ENCODE data around the gene LAMTOR1. TPM values are rescaled to one million over a fixed set of nuclear protein-coding genes. Genes with fewer than 3 reads are reported as not detected.

Gene LAMTOR1
- total RNA-seq, 6 experiments from 2014 or later = 30.3 to 92.2 (median 38.7) TPM

DNA sequence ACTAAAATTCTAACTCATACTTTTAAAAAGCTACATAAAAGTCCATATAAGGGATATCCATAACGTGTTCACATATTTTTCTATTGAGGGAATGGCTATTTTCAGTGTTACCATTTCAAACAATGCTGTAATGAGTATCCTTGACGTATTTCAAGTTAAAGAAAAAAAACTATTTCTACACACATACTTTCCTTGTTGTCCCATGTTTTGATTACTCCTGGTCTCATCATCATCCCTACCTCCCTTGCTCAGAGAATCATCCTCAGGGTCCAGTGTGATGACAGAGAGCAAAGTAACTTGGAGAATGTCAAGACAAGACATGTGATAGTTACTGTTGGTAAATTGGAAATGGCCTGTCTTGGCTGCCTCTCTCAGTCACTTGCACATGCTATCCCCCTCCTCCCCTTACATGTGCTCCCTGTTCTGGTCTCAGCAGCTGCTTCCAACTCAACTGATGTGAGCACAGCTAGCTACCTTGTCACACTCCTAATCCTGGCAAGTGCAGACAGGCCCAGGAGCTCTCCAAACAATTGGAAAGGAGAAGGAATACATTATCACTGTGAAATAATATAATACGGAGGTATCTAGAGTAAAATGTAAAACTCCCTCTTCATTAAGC lies 44.6 kb downstream of the LAMTOR1 start:
- WGBS (ENCODE audit: insufficient coverage, low coverage, low lambda C conversion rate, missing lambda C conversion rate) = 85% methylated on average over 2 of the region's 3 CpGs
- DNase-seq = peak in 1 of 3 donors; percentile 11
- ATAC-seq = no peak
- TF ChIP-seq POLR2A (IDR thresholded peaks at IDR 0.05) = no peak
- TF ChIP-seq, protein P1, sequence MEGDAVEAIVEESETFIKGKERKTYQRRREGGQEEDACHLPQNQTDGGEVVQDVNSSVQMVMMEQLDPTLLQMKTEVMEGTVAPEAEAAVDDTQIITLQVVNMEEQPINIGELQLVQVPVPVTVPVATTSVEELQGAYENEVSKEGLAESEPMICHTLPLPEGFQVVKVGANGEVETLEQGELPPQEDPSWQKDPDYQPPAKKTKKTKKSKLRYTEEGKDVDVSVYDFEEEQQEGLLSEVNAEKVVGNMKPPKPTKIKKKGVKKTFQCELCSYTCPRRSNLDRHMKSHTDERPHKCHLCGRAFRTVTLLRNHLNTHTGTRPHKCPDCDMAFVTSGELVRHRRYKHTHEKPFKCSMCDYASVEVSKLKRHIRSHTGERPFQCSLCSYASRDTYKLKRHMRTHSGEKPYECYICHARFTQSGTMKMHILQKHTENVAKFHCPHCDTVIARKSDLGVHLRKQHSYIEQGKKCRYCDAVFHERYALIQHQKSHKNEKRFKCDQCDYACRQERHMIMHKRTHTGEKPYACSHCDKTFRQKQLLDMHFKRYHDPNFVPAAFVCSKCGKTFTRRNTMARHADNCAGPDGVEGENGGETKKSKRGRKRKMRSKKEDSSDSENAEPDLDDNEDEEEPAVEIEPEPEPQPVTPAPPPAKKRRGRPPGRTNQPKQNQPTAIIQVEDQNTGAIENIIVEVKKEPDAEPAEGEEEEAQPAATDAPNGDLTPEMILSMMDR (IDR thresholded peaks at IDR 0.05) = no peak
- Histone ChIP-seq H3K9me3 (no peaks in the 10 kb centered on the region), H3K27ac (no peak overlapping the region), H3K4me3 (no peak overlapping the region), H3K27me3 (no peaks in the 10 kb centered on the region), H3K4me1 (no peaks in the 10 kb centered on the region), H3K36me3 (no peaks in the 10 kb centered on the region)
- intact Hi-C loops (cut with DNase I) = no loop called here

DNA sequence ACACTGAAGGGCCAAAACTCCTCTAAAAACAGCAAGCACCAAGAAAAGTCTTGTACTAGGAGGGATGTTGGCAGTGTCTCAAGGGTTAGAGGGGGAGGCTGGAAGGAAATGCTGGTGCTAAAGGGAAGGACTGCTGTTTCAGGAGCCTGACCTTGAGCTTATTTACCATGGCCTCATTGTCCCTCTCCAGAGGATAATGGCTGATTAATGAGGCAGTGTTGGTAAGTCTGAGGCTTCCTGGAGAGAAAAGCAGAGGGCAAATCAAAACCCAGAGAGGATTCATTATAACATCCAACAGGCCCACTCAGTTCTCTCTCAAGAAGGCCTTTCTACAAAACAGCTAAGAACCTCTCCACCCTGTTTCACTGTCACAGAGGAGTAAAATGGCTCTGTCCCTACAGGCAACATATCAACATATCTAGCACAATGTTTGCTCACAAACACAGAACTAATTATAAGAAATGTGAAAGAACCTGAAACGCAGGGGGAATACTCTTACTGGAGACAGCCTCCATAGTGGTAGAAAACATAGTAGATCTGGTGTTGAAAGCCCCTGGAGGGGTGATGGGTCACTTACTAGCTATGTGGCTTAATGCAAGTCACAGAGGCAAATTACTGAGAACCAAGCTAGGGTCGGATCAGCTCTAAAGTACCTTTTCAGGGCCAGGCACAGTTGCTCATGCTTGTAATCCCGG lies 54.2 kb downstream of the LAMTOR1 start:
- peak in 1 of 3 donors; percentile 35 for DNase-seq
- peak; percentile 59 to 86 (median 71) for ATAC-seq

More for the DNA sequence above, 54.2 kb downstream of the LAMTOR1 start:
- intact Hi-C loops (cut with DNase I) = no loop called here
- H3K27ac ChIP-seq = no peak overlapping the region
- H3K4me1 ChIP-seq = no peaks in the 10 kb centered on the region
- WGBS (ENCODE audit: insufficient coverage, low coverage, low lambda C conversion rate, missing lambda C conversion rate) = 79% methylated on average over 3 of the region's 3 CpGs
- TF ChIP-seq, protein P1 (IDR thresholded peaks at IDR 0.05) = no peak
- no peak for TF ChIP-seq POLR2A (IDR thresholded peaks at IDR 0.05)
- no peaks in the 10 kb centered on the region for H3K9me3 ChIP-seq
- no peaks in the 10 kb centered on the region for H3K27me3 ChIP-seq
- H3K36me3 ChIP-seq = no peaks in the 10 kb centered on the region
- H3K4me3 ChIP-seq = no peak overlapping the region

Small RNA genes lying within 50 kb of the gene (microRNA-seq; reads per million reads assigned to microRNA genes)
- 0 to 0.29 reads per million in 2 donors for gene MIR3165

Small RNA genes lying within 50 kb of the gene (small RNA-seq; reads per million reads assigned to genes)
- 0 reads per million in 2 experiments for gene MIR3165
- gene RNU6-72P = 0 reads per million in 2 experiments

Other genes starting within 250 kb of the LAMTOR1 start
- gene DEFB131B, start 224.8 kb downstream of the LAMTOR1 start, total RNA-seq = not detected
- gene XNDC1N, start 174.7 kb downstream of the LAMTOR1 start, total RNA-seq = 1 to 10 TPM in 5 of 6 experiments, under 1 TPM in 1; 0.74 to 4.1 (median 2.2) TPM
- gene RNF121, start 174.3 kb downstream of the LAMTOR1 start, total RNA-seq = 10 to 100 TPM; 14.8 to 23.7 (median 18.9) TPM
- 10 to 100 TPM in 1 of 6 experiments, 1 to 10 TPM in 5; 2.2 to 13.0 (median 3.7) TPM for gene IL18BP, start 104.4 kb downstream of the LAMTOR1 start, total RNA-seq
- gene NUMA1, start 22.8 kb downstream of the LAMTOR1 start, total RNA-seq = 10 to 100 TPM; 47.3 to 62.5 (median 54.5) TPM
- 1 to 10 TPM; 3.3 to 9.0 (median 6.1) TPM for gene LRRC51, start 22.4 kb downstream of the LAMTOR1 start, total RNA-seq
- gene TOMT, start 2.6 kb upstream of the LAMTOR1 start, total RNA-seq = under 1 TPM in 2 of 6 experiments, not detected in 4; 0.17 to 0.29 TPM
- 10 to 100 TPM; 11.8 to 17.0 (median 14.2) TPM for gene ANAPC15, start 9.4 kb upstream of the LAMTOR1 start, total RNA-seq
- gene FOLR3, start 32.4 kb upstream of the LAMTOR1 start, total RNA-seq = under 1 TPM in 3 of 6 experiments, not detected in 3; 0.27 to 0.98 (median 0.75) TPM
- gene FOLR1, start 88.8 kb upstream of the LAMTOR1 start, total RNA-seq = not detected
- 10 to 100 TPM in 2 of 6 experiments, 1 to 10 TPM in 4; 3.3 to 28.3 (median 8.6) TPM for gene FOLR2, start 113.5 kb upstream of the LAMTOR1 start, total RNA-seq
- 10 to 100 TPM; 23.2 to 46.5 (median 37.4) TPM for gene INPPL1, start 121.5 kb upstream of the LAMTOR1 start, total RNA-seq
- gene PHOX2A, start 140.9 kb upstream of the LAMTOR1 start, total RNA-seq = not detected